ENCODE results near the gene CAMK1D.

DNA sequence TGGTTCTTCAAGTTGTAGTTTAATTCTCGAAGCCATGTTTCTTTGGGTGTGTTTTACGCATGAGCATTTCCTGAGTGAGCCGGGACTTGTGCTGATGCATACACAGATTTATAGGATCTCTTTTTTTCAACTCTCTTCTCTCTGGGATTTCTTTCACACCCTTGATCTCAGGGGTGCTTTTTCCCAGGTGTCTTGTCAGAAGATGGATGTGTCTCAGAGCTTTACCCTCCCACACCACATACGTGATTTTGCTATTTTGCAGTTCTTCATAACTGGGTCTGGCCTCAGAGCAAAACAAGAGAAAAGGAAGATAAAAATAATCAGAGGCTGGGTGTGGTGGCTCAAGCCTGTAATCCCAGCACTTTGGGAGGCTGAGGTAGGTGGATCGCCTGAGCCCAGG, 177.0 kb downstream of the CAMK1D start:
- TF ChIP-seq, protein P1, sequence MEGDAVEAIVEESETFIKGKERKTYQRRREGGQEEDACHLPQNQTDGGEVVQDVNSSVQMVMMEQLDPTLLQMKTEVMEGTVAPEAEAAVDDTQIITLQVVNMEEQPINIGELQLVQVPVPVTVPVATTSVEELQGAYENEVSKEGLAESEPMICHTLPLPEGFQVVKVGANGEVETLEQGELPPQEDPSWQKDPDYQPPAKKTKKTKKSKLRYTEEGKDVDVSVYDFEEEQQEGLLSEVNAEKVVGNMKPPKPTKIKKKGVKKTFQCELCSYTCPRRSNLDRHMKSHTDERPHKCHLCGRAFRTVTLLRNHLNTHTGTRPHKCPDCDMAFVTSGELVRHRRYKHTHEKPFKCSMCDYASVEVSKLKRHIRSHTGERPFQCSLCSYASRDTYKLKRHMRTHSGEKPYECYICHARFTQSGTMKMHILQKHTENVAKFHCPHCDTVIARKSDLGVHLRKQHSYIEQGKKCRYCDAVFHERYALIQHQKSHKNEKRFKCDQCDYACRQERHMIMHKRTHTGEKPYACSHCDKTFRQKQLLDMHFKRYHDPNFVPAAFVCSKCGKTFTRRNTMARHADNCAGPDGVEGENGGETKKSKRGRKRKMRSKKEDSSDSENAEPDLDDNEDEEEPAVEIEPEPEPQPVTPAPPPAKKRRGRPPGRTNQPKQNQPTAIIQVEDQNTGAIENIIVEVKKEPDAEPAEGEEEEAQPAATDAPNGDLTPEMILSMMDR (IDR thresholded peaks at IDR 0.05), result no peak
- no peak for TF ChIP-seq POLR2A (IDR thresholded peaks at IDR 0.05)
